DMS53 (cell line): ENCODE data around the gene SPTAN1.
A peak's percentile ranks its signal among the peaks of the same experiment; 100 is the strongest.
"Not testable (repeated sequence)": the region's sequence is repeated elsewhere in the genome, so short reads cannot be mapped to it uniquely, and the experiment has no call there.

ENCODE experiments used
- DNase-seq: peaks from one replicate; lab custom pipeline; 2025; lab: John Stamatoyannopoulos, UW

SPTAN1 gene

GRCh38 chr9:128552153-128552743 lies at the start of gene SPTAN1:
Gene SPTAN1, plus strand, starts transcription at chr9:128552587. Its CDS starts 14,154 bp downstream, at chr9:128566741.
- DNase-seq: peak; percentile 95

- not testable (repeated sequence) for DNase-seq
Measured at GRCh38 chr9:128503415-128503825, 49.0 kb upstream of the SPTAN1 start.

- DNase-seq: peak; percentile 52
Measured at GRCh38 chr9:128503870-128504269, 48.5 kb upstream of the SPTAN1 start.

- peak; percentile 96 for DNase-seq
Measured at GRCh38 chr9:128504485-128505413, 47.6 kb upstream of the SPTAN1 start, which contains the start of gene GLE1. Gene GLE1, plus strand, starts transcription at chr9:128504719. Its CDS starts 87 bp downstream, at chr9:128504806.

GRCh38 chr9:128505414-128505765 lies 47.0 kb upstream of the SPTAN1 start:
- no peak for DNase-seq

- DNase-seq: not testable (repeated sequence)
Measured at GRCh38 chr9:128505906-128506305, 46.5 kb upstream of the SPTAN1 start.

- no peak for DNase-seq
Measured at GRCh38 chr9:128512820-128513219, 39.6 kb upstream of the SPTAN1 start.

- no peak for DNase-seq
Measured at GRCh38 chr9:128521956-128522355, 30.4 kb upstream of the SPTAN1 start.

- DNase-seq: peak; percentile 16
Measured at GRCh38 chr9:128523199-128523925, 29.0 kb upstream of the SPTAN1 start.

- no peak for DNase-seq
Measured at GRCh38 chr9:128526720-128527119, 25.7 kb upstream of the SPTAN1 start.

GRCh38 chr9:128528445-128529160 lies 23.8 kb upstream of the SPTAN1 start:
- DNase-seq: no peak

- no peak for DNase-seq
Measured at GRCh38 chr9:128529191-128529590, 23.2 kb upstream of the SPTAN1 start.

GRCh38 chr9:128532581-128532980 lies 19.8 kb upstream of the SPTAN1 start:
- DNase-seq: no peak

GRCh38 chr9:128540634-128541360 lies 11.6 kb upstream of the SPTAN1 start:
- no peak for DNase-seq

- DNase-seq: no peak
Measured at GRCh38 chr9:128546504-128546903, 5.9 kb upstream of the SPTAN1 start.

- DNase-seq: no peak
Measured at GRCh38 chr9:128548876-128549275, 3.5 kb upstream of the SPTAN1 start.

GRCh38 chr9:128550226-128550625 lies 2.2 kb upstream of the SPTAN1 start:
- no peak for DNase-seq

GRCh38 chr9:128550770-128551656 lies 1.4 kb upstream of the SPTAN1 start:
- DNase-seq: no peak

- peak; percentile 35 for DNase-seq
Measured at GRCh38 chr9:128551657-128552152, 682 bp upstream of the SPTAN1 start.
